GM21723 (cell line): ENCODE results near the gene LATS2.
"Not testable (repeated sequence)": the region's sequence is repeated elsewhere in the genome, so short reads cannot be mapped to it uniquely, and the experiment has no call there.

Experiments used
- ATAC-seq: cut with Tn5 transposase; IDR thresholded peaks from one replicate; pipeline ENCODE4 v1.9.1; 2021; ENCODE audit warnings: mild to moderate bottlenecking, moderate library complexity; ENCODE audit not compliant: unreplicated experiment

LATS2 gene

GRCh38 chr13:21075379-21076249 is 14.2 kb upstream of the LATS2 start:
- no peak for ATAC-seq

GRCh38 chr13:21075011-21075378 is 13.6 kb upstream of the LATS2 start:
- no peak for ATAC-seq

GRCh38 chr13:21074546-21074945 is 13.2 kb upstream of the LATS2 start:
- ATAC-seq, result no peak

- ATAC-seq, result no peak
Observed at GRCh38 chr13:21071924-21072323, 10.5 kb upstream of the LATS2 start.

- ATAC-seq, result no peak
Observed at GRCh38 chr13:21071015-21071414, 9.6 kb upstream of the LATS2 start.

DNA sequence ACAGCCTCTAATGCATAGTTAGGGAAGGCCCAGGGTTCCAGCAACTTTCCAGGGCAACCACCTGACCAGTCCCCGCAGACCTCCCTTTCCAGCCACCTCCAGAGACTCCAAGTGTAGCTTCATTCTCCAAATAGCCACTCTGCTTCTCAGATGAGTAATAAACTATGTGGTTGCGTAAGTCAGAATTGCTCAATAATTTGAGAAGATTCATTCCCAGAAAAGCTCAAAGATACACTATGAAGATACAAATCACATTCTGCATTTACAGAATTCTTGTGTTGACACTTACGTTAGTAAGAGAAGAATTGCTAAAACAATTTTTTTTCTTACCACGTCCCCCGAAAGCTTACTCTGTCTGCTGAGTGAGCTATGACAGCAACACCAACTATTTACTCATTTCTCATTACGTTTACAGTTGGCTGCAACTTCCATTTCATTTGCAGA is 8.2 kb upstream of the LATS2 start:
- no peak for ATAC-seq

GRCh38 chr13:21067848-21068247 is 6.5 kb upstream of the LATS2 start:
- no peak for ATAC-seq

GRCh38 chr13:21066946-21067345 is 5.6 kb upstream of the LATS2 start:
- ATAC-seq, result no peak

GRCh38 chr13:21065686-21066085 is 4.3 kb upstream of the LATS2 start:
- no peak for ATAC-seq

- no peak for ATAC-seq
Observed at GRCh38 chr13:21063031-21063430, 1.6 kb upstream of the LATS2 start.

- ATAC-seq, result peak; percentile 8
Observed at GRCh38 chr13:21060338-21061028, 903 bp downstream of the LATS2 start.

DNA sequence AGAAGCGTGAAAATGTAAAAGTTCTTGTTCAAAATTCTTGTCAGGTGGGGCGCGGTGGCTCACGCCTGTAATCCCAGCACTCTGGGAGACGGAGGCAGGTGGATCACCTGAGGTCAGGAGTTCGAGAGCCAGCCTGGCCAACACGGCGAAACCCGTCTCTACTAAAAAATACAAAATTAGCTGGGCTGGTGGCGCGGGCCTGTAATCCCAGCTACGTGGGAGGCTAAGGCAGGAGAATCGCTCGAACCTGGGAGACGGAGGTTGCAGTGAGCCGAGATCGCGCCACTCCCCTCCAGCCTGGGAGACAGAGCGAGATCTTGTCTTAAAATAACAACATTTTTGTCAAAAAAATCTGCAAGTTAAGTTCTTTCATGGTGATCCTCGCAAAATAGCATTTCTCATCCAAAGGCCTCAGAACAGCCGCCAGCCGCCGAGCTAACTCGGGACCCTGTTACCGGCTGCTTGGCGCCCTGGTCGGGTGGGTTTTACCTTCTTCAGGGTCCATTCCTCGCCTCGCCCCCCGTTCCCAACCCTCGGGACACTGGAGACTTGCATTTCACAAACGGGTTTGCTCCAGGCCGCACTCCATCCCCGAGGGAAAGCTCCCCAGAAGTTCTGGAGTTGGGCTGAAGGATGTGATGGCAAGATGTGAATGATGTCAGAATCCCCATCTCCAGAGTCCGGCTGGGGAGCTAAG is 1.6 kb downstream of the LATS2 start:
- no peak for ATAC-seq

GRCh38 chr13:21058361-21058760 is 3.0 kb downstream of the LATS2 start:
- ATAC-seq, result no peak

DNA sequence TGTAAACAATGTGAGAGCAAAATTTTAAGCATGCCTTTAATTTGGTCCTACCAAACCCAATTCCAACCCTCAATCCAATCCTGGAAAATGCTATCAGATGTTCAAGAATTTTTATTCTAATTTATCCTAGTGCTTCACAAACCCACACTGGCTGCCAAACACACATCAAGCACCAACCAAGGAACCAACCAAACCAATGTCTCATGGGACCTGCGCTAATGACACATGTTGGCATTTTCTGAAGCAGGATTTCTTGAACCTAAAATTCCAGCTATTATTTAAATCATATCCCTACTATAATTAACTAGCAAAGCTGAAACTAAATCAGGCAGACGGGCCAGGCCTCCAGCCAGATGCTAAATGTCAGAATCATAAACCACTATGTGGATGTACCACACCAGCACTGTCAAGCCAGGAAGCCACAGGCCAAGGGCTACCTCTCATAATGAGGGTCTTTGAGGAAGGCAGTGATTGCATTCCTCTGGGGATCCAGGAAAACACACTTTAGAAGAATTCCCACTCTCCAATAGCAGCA is 5.8 kb downstream of the LATS2 start:
- ATAC-seq, result no peak

- no peak for ATAC-seq
Observed at GRCh38 chr13:21055016-21055415, 6.4 kb downstream of the LATS2 start.

- ATAC-seq, result no peak
Observed at GRCh38 chr13:21054313-21054712, 7.1 kb downstream of the LATS2 start.

DNA sequence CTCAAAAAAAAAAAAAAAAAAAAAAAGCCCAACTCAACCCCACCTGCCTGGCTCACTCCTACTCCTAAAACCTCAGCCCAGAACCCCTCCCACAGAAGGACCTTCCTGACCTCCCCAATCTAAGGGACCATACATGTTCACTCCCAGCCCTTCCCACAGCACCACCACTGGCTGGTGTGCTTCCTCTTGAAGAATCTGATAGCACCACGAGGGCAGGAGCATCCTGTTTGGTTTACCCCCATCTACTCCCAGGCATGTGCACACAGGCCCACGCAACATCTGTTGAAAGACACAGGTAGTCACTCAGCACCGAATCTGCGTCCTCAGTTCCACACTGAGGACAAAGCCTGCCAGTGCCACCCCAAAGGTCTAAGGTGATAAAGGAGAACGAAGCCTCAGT is 8.2 kb downstream of the LATS2 start:
- ATAC-seq, result no peak

GRCh38 chr13:21051675-21052074 is 9.7 kb downstream of the LATS2 start:
- no peak for ATAC-seq

- no peak for ATAC-seq
Observed at GRCh38 chr13:21050288-21051197, 10.8 kb downstream of the LATS2 start.

DNA sequence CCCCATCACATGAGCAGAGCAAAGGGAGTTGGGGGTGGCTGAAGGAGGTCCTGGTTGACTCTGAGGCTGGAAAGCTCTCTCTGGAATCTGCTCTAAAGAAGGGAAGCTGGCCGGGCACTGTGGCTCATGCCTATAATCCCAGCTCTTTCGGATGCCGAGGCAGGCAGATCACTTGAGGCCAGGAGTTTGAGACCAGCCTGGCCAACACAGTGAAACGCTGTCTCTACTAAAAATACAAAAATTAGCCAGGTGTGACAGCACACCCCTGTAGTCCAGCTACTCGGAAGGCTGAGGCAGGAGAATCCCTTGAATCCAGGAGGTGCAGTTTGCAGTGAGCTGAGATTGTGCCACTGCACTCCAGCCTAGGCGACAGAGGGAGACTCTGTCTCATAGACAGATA is 11.7 kb downstream of the LATS2 start:
- ATAC-seq, result not testable (repeated sequence)
